SK-N-MC (cell line): ENCODE data around the gene MYOF.

ENCODE experiments used
- EZH2 ChIP-seq: fragments of 200-600 bp; sonication (generic); IDR thresholded peaks from one replicate; pipeline ENCODE4 v1.6.1; 2017; ENCODE audit warnings: antibody characterized with exemption
- FOXP2 ChIP-seq: optimal IDR thresholded peaks from 2 replicates; pipeline ENCODE3; 2011; ENCODE audit warnings: mild to moderate bottlenecking, moderate library complexity; ENCODE audit not compliant: insufficient read depth; ENCODE audit errors: extremely low read length, control extremely low read depth
- POLR2AphosphoS5 ChIP-seq: IDR thresholded peaks from 2 replicates; pipeline ENCODE4 v1.6.1; 2012; ENCODE audit warnings: mild to moderate bottlenecking, low read depth, low read length, borderline replicate concordance

DNA sequence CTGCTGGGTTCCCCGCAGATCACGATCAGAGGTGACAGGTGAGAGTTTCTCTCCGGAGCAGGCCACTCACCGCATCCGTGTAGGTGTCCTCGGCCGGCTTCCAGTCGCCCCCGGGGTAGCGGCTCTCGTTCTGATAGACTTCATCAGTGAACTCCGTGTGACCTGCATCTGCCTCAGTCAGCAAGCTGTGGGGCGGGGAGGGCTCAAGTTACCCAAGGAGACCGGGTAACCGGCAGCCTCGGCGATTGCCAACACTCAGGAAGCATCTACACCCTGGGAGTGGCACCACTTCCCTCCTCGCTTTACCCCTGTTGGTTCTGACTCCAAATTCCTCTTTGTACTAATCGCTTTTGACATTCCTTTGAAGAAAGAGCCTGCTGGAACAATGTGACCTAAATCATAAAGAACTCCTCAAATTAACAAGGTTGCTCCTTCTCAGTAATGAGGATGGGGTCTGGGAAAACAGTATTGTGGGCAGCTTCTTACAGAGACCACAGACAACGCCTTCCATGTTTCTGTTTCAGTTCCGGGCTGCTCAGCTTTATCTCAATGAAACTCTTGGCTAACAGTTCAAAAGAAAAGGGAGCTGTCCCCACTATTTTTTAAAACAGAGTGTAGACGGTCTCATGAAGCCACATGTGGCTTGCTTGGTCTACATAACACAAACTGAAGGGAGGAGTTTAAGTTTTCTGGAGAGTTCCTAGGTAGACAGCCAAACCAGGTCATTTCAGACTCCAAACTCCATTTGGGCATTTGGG lies 118.1 kb downstream of the MYOF start:
- no peak for TF ChIP-seq POLR2AphosphoS5
- TF ChIP-seq EZH2 = no peak
- no peak for TF ChIP-seq FOXP2
